Measurements from ENCODE around the gene CNDP1.

GRCh38 chr18:74549591-74550104 lies 15.3 kb downstream of the CNDP1 start:
- TF ChIP-seq CTCF (conservative IDR thresholded peaks at IDR 0.05) (no peak), ZFX (IDR thresholded peaks at IDR 0.05) (no peak)
